Spleen (tissue), 11 donors: Measurements from ENCODE around the gene COQ9. TPM values are rescaled to one million over a fixed set of nuclear protein-coding genes. Genes with fewer than 3 reads are reported as not detected.
A peak's percentile ranks its signal among the peaks of the same experiment; 100 is the strongest.

ENCODE experiments used
- DNase-seq: peaks from one replicate; pipeline ENCODE4 v3.0.0-alpha.2; 2020
- H3K27ac ChIP-seq, 8 donors: fragments of 200-600 bp; sonication (generic) in 7 of 8; 1 replicate in 4 of 8; 2 replicates in 4 of 8; pipeline versions ENCODE4 v1.5.0 to v1.8.0; 2016 to 2021; ENCODE audit warnings: inconsistent platforms in 4 of 8, mild to moderate bottlenecking in 4 of 8, moderate library complexity in 1 of 8
- H3K27me3 ChIP-seq, 7 donors: fragments of 200-600 bp; sonication (generic) in 6 of 7; replicated peaks in 1 of 7; 1 replicate in 4 of 7; 2 replicates in 3 of 7; pipeline versions ENCODE4 v1.5.0 to v1.8.0; 2016 to 2021; ENCODE audit warnings: inconsistent platforms in 3 of 7, mild to moderate bottlenecking in 1 of 7
- H3K36me3 ChIP-seq, 6 donors: fragments of 200-600 bp; sonication (generic) in 5 of 6; 1 replicate in 4 of 6; 2 replicates in 2 of 6; pipeline versions ENCODE4 v1.5.0 to v1.8.0; 2016 to 2021; ENCODE audit warnings: inconsistent platforms in 2 of 6
- H3K4me1 ChIP-seq, 6 donors: fragments of 200-600 bp; sonication (generic) in 5 of 6; 1 replicate in 3 of 6; 2 replicates in 3 of 6; pipeline versions ENCODE4 v1.5.0 to v1.8.0; 2016 to 2021; ENCODE audit warnings: inconsistent platforms in 3 of 6
- H3K4me3 ChIP-seq, 8 donors: fragments of 200-600 bp; sonication (generic) in 7 of 8; 1 replicate in 4 of 8; 2 replicates in 4 of 8; pipeline versions ENCODE4 v1.5.0 to v1.8.0; 2016 to 2021; ENCODE audit warnings: inconsistent platforms in 4 of 8, mild to moderate bottlenecking in 4 of 8, moderate library complexity in 2 of 8
- H3K9me3 ChIP-seq, 8 donors: fragments of 200-600 bp; sonication (generic) in 7 of 8; 1 replicate in 4 of 8; 2 replicates in 4 of 8; pipeline versions ENCODE4 v1.5.0 to v1.8.0; 2016 to 2021; ENCODE audit warnings: inconsistent platforms in 4 of 8
- CTCF ChIP-seq, 11 experiments: fragments of 200-600 bp in 7 of 11; fragments of 450-650 bp in 4 of 11; sonication (generic) in 4 of 11; IDR thresholded peaks in 8 of 11; conservative IDR thresholded peaks in 3 of 11; 1 replicate in 7 of 11; 2 replicates in 4 of 11; pipeline versions ENCODE4 v1.4.0 to v1.8.0; 2016 to 2021; ENCODE audit warnings: antibody characterized with exemption in 11 of 11, inconsistent platforms in 4 of 11, mild to moderate bottlenecking in 1 of 11
- POLR2A ChIP-seq, 3 donors: fragments of 450-650 bp; IDR thresholded peaks; one replicate each; pipeline ENCODE4 v1.5.1; 2017; ENCODE audit warnings: antibody characterized with exemption in 3 of 3, mild to moderate bottlenecking in 1 of 3
- POLR2AphosphoS5 ChIP-seq, 3 donors: sonication (generic); formaldehyde crosslinking; IDR thresholded peaks; one replicate each; pipeline ENCODE4 v1.5.1; 2017; ENCODE audit warnings: antibody characterized with exemption in 3 of 3
- WGBS, 5 donors: extraction: QIAGEN DNeasy Blood & Tissue Kit in 3 of 5; methylation state at CpG; one replicate each; pipeline versions ENCODE4 v1.1.5 to v1.1.7; 2013 to 2018; 5-methylcytosine and 5-hydroxymethylcytosine counted together
- intact Hi-C: fragments of 100-400 bp; cut with DNase I; formaldehyde crosslinking; loops from one replicate; pipeline ENCODE4 v1.15.0; 2023; ENCODE audit warnings: low total_unique reads
- polyA plus RNA-seq, 3 donors: library from polyadenylated mRNA; stranded (reverse); fragments of 200-250 nt; gene quantifications; one replicate each; pipeline ENCODE4 v1.2.1, GENCODE V29; 2013
- total RNA-seq, 7 donors: library from RNA; depleted of rRNA in 3 of 7; stranded (reverse); fragments of >200 nt in 3 of 7; fragmentation: NEBNext Ultra II Directional in 4 of 7; extraction: Animal tissue kit (Norgen Biotek cat#: 25700) in 4 of 7; gene quantifications; one replicate each; pipeline versions ENCODE4 v1.1.0 to v1.2.1, GENCODE V29; 2016 to 2021
- donor health status: healthy with polysubstance abuse.
- donor health status: DM: no; HTN: no; CAD: no; lungs with moderate emphysema.
- donor health status: DM: no; HTN: no; CAD: no.
- donor health status: Bipolar disorder and iron deficiency.
- donor health status: healthy.
- donor health status: DM: no; HTN: no; CAD: no.
- donor health status: DM: yes; HTN: yes; CAD: no.

COQ9 gene
- total and polyA plus RNA-seq, 10 donors = 25.8 to 39.9 (median 31.4) TPM

GRCh38 chr16:57416084-57416483, 31.2 kb upstream of the COQ9 start:
- TF ChIP-seq POLR2A (IDR thresholded peaks at IDR 0.05) = no peak
- no peak for TF ChIP-seq CTCF (IDR thresholded peaks at IDR 0.05 in 8 of 11, conservative IDR thresholded peaks at IDR 0.05 in 3 of 11)
- TF ChIP-seq POLR2AphosphoS5 (IDR thresholded peaks at IDR 0.05) = no peak
- Histone ChIP-seq H3K27me3 (no peaks in the 10 kb centered on the region), H3K27ac (peak overlapping the region in 1 of 8 donors; percentile 58), H3K4me1 (peaks cover 10 to 58% (median 41%) of the 10 kb centered on the region in 6 donors), H3K9me3 (no peaks in the 10 kb centered on the region), H3K36me3 (no peaks in the 10 kb centered on the region), H3K4me3 (no peak overlapping the region)
- WGBS, 5 donors = 79 to 87% (median 82%) methylated on average over 16 of the region's 16 CpGs
- DNase-seq = no peak
- intact Hi-C loops = loop anchor here (2.0 to 10.0 kb wide), 2 partner anchors 115 to 331 kb away; no protein-coding TSS in a partner anchor

- peaks cover 10 to 41% (median 26%) of the 10 kb centered on the region in 6 donors for H3K4me1 ChIP-seq
- H3K9me3 ChIP-seq = no peaks in the 10 kb centered on the region
- intact Hi-C loops = loop anchor here (10.0 kb wide), 1 partner anchor 335 kb away; no protein-coding TSS in a partner anchor
- TF ChIP-seq POLR2AphosphoS5 (IDR thresholded peaks at IDR 0.05) (no peak), CTCF (IDR thresholded peaks at IDR 0.05 in 8 of 11, conservative IDR thresholded peaks at IDR 0.05 in 3 of 11) (no peak), POLR2A (IDR thresholded peaks at IDR 0.05) (no peak)
- no peak for DNase-seq
- no peaks in the 10 kb centered on the region for H3K27me3 ChIP-seq
- peak overlapping the region in 3 of 8 donors; percentile 37 to 59 (median 48) for H3K27ac ChIP-seq
- no peaks in the 10 kb centered on the region for H3K36me3 ChIP-seq
- WGBS, 5 donors = 75 to 88% (median 79%) methylated on average over 6 of the region's 6 CpGs
- H3K4me3 ChIP-seq = no peak overlapping the region
Observed at GRCh38 chr16:57419506-57419905, 27.8 kb upstream of the COQ9 start.

- intact Hi-C loops = no loop called here
- Histone ChIP-seq H3K4me3 (no peak overlapping the region), H3K36me3 (peaks cover 0 to 16% (median 10%) of the 10 kb centered on the region in 6 donors), H3K27me3 (no peaks in the 10 kb centered on the region), H3K9me3 (no peaks in the 10 kb centered on the region), H3K4me1 (peaks cover 5 to 30% (median 15%) of the 10 kb centered on the region in 6 donors), H3K27ac (peak overlapping the region in 1 of 8 donors; percentile 46)
- no peak for DNase-seq
- TF ChIP-seq POLR2A (IDR thresholded peaks at IDR 0.05) (no peak), CTCF (IDR thresholded peaks at IDR 0.05 in 8 of 11, conservative IDR thresholded peaks at IDR 0.05 in 3 of 11) (peak in 7 of 11 experiments; percentile 22 to 50 (median 35)), POLR2AphosphoS5 (IDR thresholded peaks at IDR 0.05) (no peak)
- WGBS, 5 donors = 56 to 68% (median 62%) methylated on average over 10 of the region's 10 CpGs
Observed at GRCh38 chr16:57422026-57422944, 25.0 kb upstream of the COQ9 start.

GRCh38 chr16:57423152-57423551, 24.1 kb upstream of the COQ9 start:
- H3K36me3 ChIP-seq = peaks cover 0 to 25% (median 18%) of the 10 kb centered on the region in 6 donors
- H3K4me1 ChIP-seq = peaks cover 5 to 22% (median 8%) of the 10 kb centered on the region in 6 donors
- H3K27ac ChIP-seq = no peak overlapping the region
- H3K27me3 ChIP-seq = no peaks in the 10 kb centered on the region
- intact Hi-C loops = no loop called here
- WGBS, 5 donors = 78 to 84% (median 80%) methylated on average over 2 of the region's 2 CpGs
- no peak for DNase-seq
- H3K4me3 ChIP-seq = no peak overlapping the region
- TF ChIP-seq POLR2AphosphoS5 (IDR thresholded peaks at IDR 0.05) = no peak
- no peak for TF ChIP-seq CTCF (IDR thresholded peaks at IDR 0.05 in 8 of 11, conservative IDR thresholded peaks at IDR 0.05 in 3 of 11)
- TF ChIP-seq POLR2A (IDR thresholded peaks at IDR 0.05) = no peak
- H3K9me3 ChIP-seq = no peaks in the 10 kb centered on the region
